HFFc6 (cell line): ENCODE results near the gene RFWD3. TPM values are rescaled to one million over a fixed set of nuclear protein-coding genes. Genes with fewer than 3 reads are reported as not detected.

Source experiments
- DNase-seq: peaks from one replicate; pipeline ENCODE4 v3.0.0-alpha.2; 2018
- H3K27ac Mint-ChIP-seq: 2 replicates; pipeline ENCODE4 v1.8.0; 2020; ENCODE audit warnings: mild to moderate bottlenecking, mixed read lengths
- H3K27me3 Mint-ChIP-seq: 2 replicates; pipeline ENCODE4 v1.8.0; 2021; ENCODE audit warnings: mild to moderate bottlenecking, moderate library complexity, mixed read lengths; ENCODE audit not compliant: insufficient read depth
- H3K36me3 Mint-ChIP-seq: 2 replicates; pipeline ENCODE4 v1.8.0; 2021; ENCODE audit warnings: low read depth, mixed read lengths
- H3K4me1 Mint-ChIP-seq: 2 replicates; pipeline ENCODE4 v1.8.0; 2020; ENCODE audit warnings: low read depth, mixed read lengths
- H3K4me3 Mint-ChIP-seq: 2 replicates; pipeline ENCODE4 v1.8.0; 2020; ENCODE audit warnings: mild to moderate bottlenecking, moderate library complexity, mixed read lengths
- H3K9me3 Mint-ChIP-seq: 2 replicates; pipeline ENCODE4 v1.8.0; 2020; ENCODE audit warnings: mild to moderate bottlenecking, mixed read lengths
- CTCF ChIP-seq: fragments of 200-600 bp; sonication (generic); IDR thresholded peaks from 2 replicates; pipeline ENCODE4 v1.5.0; 2021; ENCODE audit warnings: antibody characterized with exemption, mild to moderate bottlenecking
- total RNA-seq, 6 experiments: library from RNA; stranded (reverse); fragmentation: NEBNext Ultra II Directional; extraction: Animal tissue kit (Norgen Biotek cat#: 25700); gene quantifications; 2 replicates in 1 of 6; 3 replicates in 5 of 6; pipeline ENCODE4 v1.2.3, GENCODE V29; 2021

The RFWD3 gene
- total RNA-seq, 6 experiments from 2014 or later: 27.2 to 44.4 (median 42.9) TPM

- H3K27me3 Mint-ChIP-seq: no peaks in the 10 kb centered on the region
- H3K9me3 Mint-ChIP-seq: no peaks in the 10 kb centered on the region
- H3K36me3 Mint-ChIP-seq: peaks cover 26% of the 10 kb centered on the region
- H3K27ac Mint-ChIP-seq: no peak overlapping the region
- DNase-seq: no peak
- TF ChIP-seq CTCF: no peak
- peaks cover 57% of the 10 kb centered on the region for H3K4me1 Mint-ChIP-seq
- no peak overlapping the region for H3K4me3 Mint-ChIP-seq
Measured at GRCh38 chr16:74601126-74601871, 65.4 kb downstream of the RFWD3 start.

GRCh38 chr16:74596586-74596985 lies 70.1 kb downstream of the RFWD3 start:
- no peak for DNase-seq
- Mint-ChIP-seq H3K9me3 (no peaks in the 10 kb centered on the region), H3K4me1 (peaks cover 31% of the 10 kb centered on the region), H3K36me3 (peaks cover 17% of the 10 kb centered on the region), H3K27ac (no peak overlapping the region), H3K4me3 (no peak overlapping the region), H3K27me3 (no peaks in the 10 kb centered on the region)
- no peak for TF ChIP-seq CTCF

GRCh38 chr16:74592847-74593246 lies 73.8 kb downstream of the RFWD3 start:
- no peak for TF ChIP-seq CTCF

GRCh38 chr16:74591876-74592650 lies 74.6 kb downstream of the RFWD3 start:
- no peaks in the 10 kb centered on the region for H3K9me3 Mint-ChIP-seq
- no peak overlapping the region for H3K4me3 Mint-ChIP-seq
- H3K27ac Mint-ChIP-seq: peak overlapping the region; percentile 43; the same call in 1 of the 2 replicates
- TF ChIP-seq CTCF: no peak
- no peak for DNase-seq
- H3K4me1 Mint-ChIP-seq: peaks cover 15% of the 10 kb centered on the region
- H3K36me3 Mint-ChIP-seq: peaks cover 14% of the 10 kb centered on the region
- no peaks in the 10 kb centered on the region for H3K27me3 Mint-ChIP-seq

More at GRCh38 chr16:74592847-74593246, 73.8 kb downstream of the RFWD3 start:
- no peaks in the 10 kb centered on the region for H3K9me3 Mint-ChIP-seq
- no peaks in the 10 kb centered on the region for H3K27me3 Mint-ChIP-seq
- H3K4me1 Mint-ChIP-seq: peaks cover 15% of the 10 kb centered on the region
- DNase-seq: no peak
- H3K36me3 Mint-ChIP-seq: peaks cover 11% of the 10 kb centered on the region
- no peak overlapping the region for H3K27ac Mint-ChIP-seq
- H3K4me3 Mint-ChIP-seq: no peak overlapping the region

GRCh38 chr16:74586948-74587347 lies 79.7 kb downstream of the RFWD3 start:
- Mint-ChIP-seq H3K27me3 (no peaks in the 10 kb centered on the region), H3K27ac (no peak overlapping the region), H3K9me3 (no peaks in the 10 kb centered on the region), H3K4me3 (no peak overlapping the region), H3K36me3 (peaks cover 11% of the 10 kb centered on the region), H3K4me1 (peaks cover 21% of the 10 kb centered on the region)
- DNase-seq: no peak
- no peak for TF ChIP-seq CTCF
